ENCODE results near the gene METTL14.

The METTL14 gene

GRCh38 chr4:118676128-118676527 lies 9.1 kb upstream of the METTL14 start (continued):
- TF ChIP-seq CSDC2 (CRISPR knock-in tag; IDR thresholded peaks at IDR 0.05) (no peak), ESRRG (CRISPR knock-in tag; IDR thresholded peaks at IDR 0.05) (no peak), ARNTL (CRISPR knock-in tag; IDR thresholded peaks at IDR 0.05; ENCODE audit: borderline replicate concordance, low read depth) (no peak)

GRCh38 chr4:118680808-118681207 lies 4.4 kb upstream of the METTL14 start:
- TF ChIP-seq TCF4 (CRISPR knock-in tag; IDR thresholded peaks at IDR 0.05; ENCODE audit: borderline replicate concordance) = no peak
- TF ChIP-seq GLIS3 (CRISPR knock-in tag; IDR thresholded peaks at IDR 0.05) = no peak
- no peak for TF ChIP-seq ZNF565 (CRISPR knock-in tag; conservative IDR thresholded peaks at IDR 0.05; ENCODE audit: low read depth)
- no peak for TF ChIP-seq ZFP30 (CRISPR knock-in tag; IDR thresholded peaks at IDR 0.05)
- no peak for TF ChIP-seq ARNTL (CRISPR knock-in tag; IDR thresholded peaks at IDR 0.05; ENCODE audit: borderline replicate concordance, low read depth)
- no peak for TF ChIP-seq CREB5 (CRISPR knock-in tag; IDR thresholded peaks at IDR 0.05; ENCODE audit: low read depth)
- TF ChIP-seq PPARA (CRISPR knock-in tag; IDR thresholded peaks at IDR 0.05; ENCODE audit: borderline replicate concordance) = no peak
- no peak for TF ChIP-seq TSHZ2 (CRISPR knock-in tag; IDR thresholded peaks at IDR 0.05)
- no peak for TF ChIP-seq CSRNP3 (CRISPR knock-in tag; IDR thresholded peaks at IDR 0.05)
- TF ChIP-seq PATZ1 (CRISPR knock-in tag; IDR thresholded peaks at IDR 0.05; ENCODE audit: borderline replicate concordance) = no peak
- TF ChIP-seq ZNF8 (CRISPR knock-in tag; IDR thresholded peaks at IDR 0.05) = no peak
- TF ChIP-seq ESRRG (CRISPR knock-in tag; IDR thresholded peaks at IDR 0.05) = no peak
- TF ChIP-seq BACH2 (CRISPR knock-in tag; IDR thresholded peaks at IDR 0.05; ENCODE audit: borderline replicate concordance) = no peak
- ATAC-seq = no peak

GRCh38 chr4:118682928-118683327 lies 2.3 kb upstream of the METTL14 start:
- TF ChIP-seq ZC3H10 (CRISPR knock-in tag; IDR thresholded peaks at IDR 0.05) = no peak
- no peak for TF ChIP-seq BACH2 (CRISPR knock-in tag; IDR thresholded peaks at IDR 0.05; ENCODE audit: borderline replicate concordance)
- TF ChIP-seq ZNF8 (CRISPR knock-in tag; IDR thresholded peaks at IDR 0.05) = no peak
- no peak for ATAC-seq

- peak; percentile 23; the same call in 1 of the 3 replicates for ATAC-seq
Measured at GRCh38 chr4:118683513-118683912, 1.7 kb upstream of the METTL14 start.

GRCh38 chr4:118703118-118703517 lies 17.9 kb downstream of the METTL14 start:
- no peak for ATAC-seq
- no peak for TF ChIP-seq CSDC2 (CRISPR knock-in tag; IDR thresholded peaks at IDR 0.05)
- no peak for TF ChIP-seq ARNTL (CRISPR knock-in tag; IDR thresholded peaks at IDR 0.05; ENCODE audit: borderline replicate concordance, low read depth)
- TF ChIP-seq SNAI2 (CRISPR knock-in tag; IDR thresholded peaks at IDR 0.05) = no peak
- no peak for TF ChIP-seq POU6F1 (CRISPR knock-in tag; IDR thresholded peaks at IDR 0.05; ENCODE audit: borderline replicate concordance, low read depth)
- TF ChIP-seq ZNF8 (CRISPR knock-in tag; IDR thresholded peaks at IDR 0.05) = no peak
- TF ChIP-seq TCF4 (CRISPR knock-in tag; IDR thresholded peaks at IDR 0.05; ENCODE audit: borderline replicate concordance) = no peak
- no peak for TF ChIP-seq RARB (CRISPR knock-in tag; IDR thresholded peaks at IDR 0.05)
- no peak for TF ChIP-seq TSHZ2 (CRISPR knock-in tag; IDR thresholded peaks at IDR 0.05)
- no peak for TF ChIP-seq ZFP3 (CRISPR knock-in tag; IDR thresholded peaks at IDR 0.05)
- no peak for TF ChIP-seq ISL1 (CRISPR knock-in tag; IDR thresholded peaks at IDR 0.05)
- TF ChIP-seq PPARA (CRISPR knock-in tag; IDR thresholded peaks at IDR 0.05; ENCODE audit: borderline replicate concordance) = no peak
- no peak for TF ChIP-seq BACH2 (CRISPR knock-in tag; IDR thresholded peaks at IDR 0.05; ENCODE audit: borderline replicate concordance)
- TF ChIP-seq CSRNP3 (CRISPR knock-in tag; IDR thresholded peaks at IDR 0.05) = no peak

More at GRCh38 chr4:118683513-118683912, 1.7 kb upstream of the METTL14 start:
- TF ChIP-seq SNAI2 (CRISPR knock-in tag; IDR thresholded peaks at IDR 0.05) = no peak

Measured in SK-N-SH treated with all-trans-retinoic acid at 6 μM for 48 hours (cell line).